ACC112 (cell line): ENCODE measurements around the gene PARD3B.
A peak's percentile ranks its signal among the peaks of the same experiment; 100 is the strongest.

Experiments used
- H2AFZ ChIP-seq: fragments of 200-600 bp; sonication (generic); one replicate; pipeline ENCODE4 v1.6.0; 2017; ENCODE audit warnings: antibody characterized with exemption, low read length; ENCODE audit not compliant: unreplicated experiment
- H3K27ac ChIP-seq: fragments of 200-600 bp; sonication (generic); 2 replicates; pipeline ENCODE4 v1.5.1; 2014; ENCODE audit warnings: low read depth, mild to moderate bottlenecking, antibody characterized with exemption, low read length, moderate library complexity
- H3K27me3 ChIP-seq: fragments of 200-600 bp; sonication (generic); 2 replicates; pipeline ENCODE4 v1.6.1; 2014; ENCODE audit warnings: mild to moderate bottlenecking, antibody characterized with exemption, low read length, moderate library complexity, mixed read lengths; ENCODE audit not compliant: insufficient read depth
- H3K36me3 ChIP-seq: fragments of 200-600 bp; sonication (generic); 2 replicates; pipeline ENCODE4 v1.6.1; 2016; ENCODE audit warnings: mild to moderate bottlenecking, antibody characterized with exemption, low read length, moderate library complexity, mixed read lengths; ENCODE audit not compliant: insufficient read depth
- H3K4me1 ChIP-seq: fragments of 200-600 bp; sonication (generic); one replicate; pipeline ENCODE4 v1.6.1; 2016; ENCODE audit warnings: low read length, mixed read lengths; ENCODE audit not compliant: insufficient read depth, unreplicated experiment, control insufficient read depth
- H3K4me3 ChIP-seq: fragments of 200-600 bp; sonication (generic); 2 replicates; pipeline ENCODE4 v1.5.1; 2014; ENCODE audit warnings: mild to moderate bottlenecking, low read depth, low read length
- H3K79me2 ChIP-seq: fragments of 200-600 bp; sonication (generic); one replicate; pipeline ENCODE4 v1.6.0; 2016; ENCODE audit warnings: low read length; ENCODE audit not compliant: control insufficient read depth, unreplicated experiment, insufficient read depth

PARD3B gene

DNA sequence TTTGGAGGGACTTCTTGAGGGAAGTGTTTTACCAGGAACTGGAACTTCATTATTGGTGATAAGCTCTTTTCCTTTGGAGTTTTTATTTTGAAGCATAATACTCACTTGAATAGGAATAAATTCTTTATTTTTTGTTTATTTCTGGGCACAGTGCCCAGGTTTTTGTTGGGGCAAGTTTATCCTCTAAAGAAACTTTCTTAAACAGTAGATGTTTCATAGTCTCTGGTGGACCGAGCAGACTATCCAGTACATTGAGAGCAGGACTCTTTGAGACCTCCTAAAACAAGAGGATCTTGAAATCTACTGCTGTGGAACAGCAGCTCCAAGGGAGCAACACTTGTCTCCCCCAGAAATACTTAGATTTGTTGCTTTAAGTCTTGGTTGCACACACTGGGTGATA lies 109.4 kb downstream of the PARD3B start:
- Histone ChIP-seq H3K79me2 (no peaks in the 10 kb centered on the region), H3K27ac (no peak overlapping the region)

DNA sequence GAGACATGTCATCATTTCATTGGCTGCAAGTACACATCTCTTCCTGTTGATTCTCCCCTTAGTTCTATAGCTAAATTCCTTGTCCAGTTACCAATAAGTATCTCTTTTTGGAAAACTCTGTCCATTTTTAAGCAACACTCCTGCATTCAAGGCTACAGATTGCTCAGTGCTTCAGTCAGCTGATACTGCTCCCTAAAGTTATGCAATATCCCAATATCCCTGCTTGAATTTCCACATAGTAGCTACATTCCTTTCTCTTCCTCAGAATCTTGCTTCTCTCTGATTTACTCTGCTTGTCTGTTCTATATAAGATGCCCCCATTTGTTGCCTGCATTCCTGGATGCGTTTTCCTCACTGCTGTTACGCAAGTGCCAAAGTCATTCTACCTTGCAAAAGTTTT lies 109.8 kb downstream of the PARD3B start:
- Histone ChIP-seq H3K36me3 (no peaks in the 10 kb centered on the region), H3K27ac (no peak overlapping the region), H3K27me3 (no peaks in the 10 kb centered on the region), H3K4me3 (no peak overlapping the region), H2AFZ (no peak overlapping the region), H3K79me2 (no peaks in the 10 kb centered on the region), H3K4me1 (peaks cover 11% of the 10 kb centered on the region)

More for the DNA sequence above, 109.4 kb downstream of the PARD3B start:
- no peak overlapping the region for H3K4me3 ChIP-seq
- H3K27me3 ChIP-seq, result no peaks in the 10 kb centered on the region
- no peaks in the 10 kb centered on the region for H3K36me3 ChIP-seq
- H2AFZ ChIP-seq, result no peak overlapping the region
- peaks cover 11% of the 10 kb centered on the region for H3K4me1 ChIP-seq

DNA sequence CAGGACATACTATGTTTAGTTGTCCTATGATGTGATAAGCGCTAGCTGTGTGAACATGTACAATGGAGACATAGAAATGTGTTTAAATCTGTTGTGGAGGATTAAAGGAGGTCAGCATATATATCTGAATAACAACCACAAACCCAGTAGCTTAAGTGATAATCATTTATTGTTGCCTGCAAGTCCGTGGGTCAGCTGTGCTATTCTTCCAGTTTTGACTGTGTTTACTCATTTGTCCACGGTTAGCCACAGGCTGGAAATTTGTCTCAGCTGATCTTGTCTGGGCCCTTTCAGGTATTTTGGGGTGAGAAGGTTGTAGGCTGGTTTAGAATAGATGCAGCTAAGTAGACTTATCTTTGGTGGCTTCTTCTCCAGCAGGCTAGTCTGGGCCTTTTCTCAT lies 110.4 kb downstream of the PARD3B start:
- H3K4me3 ChIP-seq, result no peak overlapping the region
- no peaks in the 10 kb centered on the region for H3K36me3 ChIP-seq
- no peaks in the 10 kb centered on the region for H3K79me2 ChIP-seq
- no peak overlapping the region for H2AFZ ChIP-seq
- no peaks in the 10 kb centered on the region for H3K27me3 ChIP-seq
- peaks cover 11% of the 10 kb centered on the region for H3K4me1 ChIP-seq
- H3K27ac ChIP-seq, result no peak overlapping the region

DNA sequence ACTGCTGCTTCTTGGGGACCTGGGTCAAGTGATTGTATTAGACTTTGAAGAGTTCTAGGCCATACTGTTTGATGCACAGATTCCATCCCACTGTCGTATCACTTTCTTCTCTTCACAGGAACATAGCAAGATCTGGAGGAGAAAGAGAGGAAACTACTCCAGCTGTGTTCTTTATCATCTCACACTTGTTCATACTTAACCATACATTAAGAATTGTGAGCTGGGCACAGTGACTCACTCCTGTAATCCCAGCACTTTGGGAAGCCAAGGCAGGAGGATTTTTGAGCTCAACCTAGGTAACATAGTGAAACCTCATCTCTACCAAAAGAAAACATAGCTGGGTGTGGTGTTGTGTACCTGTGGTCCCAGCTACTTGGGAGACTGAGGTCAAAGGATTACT lies 111.7 kb downstream of the PARD3B start:
- peaks cover 11% of the 10 kb centered on the region for H3K4me1 ChIP-seq
- no peaks in the 10 kb centered on the region for H3K27me3 ChIP-seq
- no peak overlapping the region for H3K4me3 ChIP-seq
- H3K36me3 ChIP-seq, result no peaks in the 10 kb centered on the region
- no peak overlapping the region for H3K27ac ChIP-seq
- H3K79me2 ChIP-seq, result no peaks in the 10 kb centered on the region
- no peak overlapping the region for H2AFZ ChIP-seq

DNA sequence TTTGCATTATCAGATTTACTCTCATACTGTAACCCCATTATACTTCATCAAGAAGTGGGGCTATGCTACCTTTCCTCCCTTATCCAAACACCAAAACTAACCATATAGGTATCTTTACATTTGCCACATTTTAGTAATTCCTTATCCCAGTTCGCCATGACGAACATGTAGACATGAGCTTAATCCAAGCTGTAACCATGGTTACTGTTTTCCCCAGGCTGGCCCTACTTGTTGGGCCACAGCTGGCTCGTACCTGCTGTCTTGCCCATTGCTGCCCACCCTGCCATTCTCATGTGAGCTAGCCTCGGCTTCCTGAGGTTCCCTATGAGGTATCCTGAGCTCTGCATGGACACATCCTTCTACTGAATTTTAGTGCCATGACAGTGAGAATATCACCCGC lies 117.7 kb downstream of the PARD3B start:
- no peak overlapping the region for H2AFZ ChIP-seq
- no peaks in the 10 kb centered on the region for H3K79me2 ChIP-seq
- H3K36me3 ChIP-seq, result no peaks in the 10 kb centered on the region
- no peak overlapping the region for H3K27ac ChIP-seq
- no peak overlapping the region for H3K4me3 ChIP-seq
- peaks cover 25% of the 10 kb centered on the region for H3K4me1 ChIP-seq
- H3K27me3 ChIP-seq, result no peaks in the 10 kb centered on the region

DNA sequence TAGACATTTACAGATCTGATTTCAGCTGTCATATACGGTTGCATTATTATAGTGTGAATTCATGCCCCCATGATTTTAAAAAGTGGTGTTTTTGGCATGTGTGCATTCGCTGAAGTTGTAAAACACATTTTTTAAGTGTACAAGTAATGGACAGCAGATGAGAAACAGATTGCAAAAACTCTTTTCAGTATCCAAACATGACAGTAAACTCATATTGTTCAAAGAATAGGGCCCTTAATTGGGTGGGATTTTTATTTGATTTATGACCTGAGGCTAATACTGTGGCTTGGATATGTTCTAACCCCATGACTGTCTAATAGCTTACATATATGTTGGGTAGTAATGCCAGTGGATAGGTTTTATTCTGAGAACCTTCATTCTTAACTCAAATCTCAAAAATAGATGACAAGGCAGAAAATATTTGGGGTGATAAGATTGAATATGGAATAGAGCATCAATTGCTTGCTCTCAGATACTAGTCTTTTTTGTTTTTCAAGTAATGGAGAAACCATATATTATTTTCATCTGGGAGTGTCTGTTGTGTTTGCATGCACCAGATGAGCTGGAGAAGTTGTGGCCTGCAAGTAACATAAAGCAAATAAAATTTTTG lies 118.6 kb downstream of the PARD3B start:
- Histone ChIP-seq H3K79me2 (no peaks in the 10 kb centered on the region), H3K27me3 (no peaks in the 10 kb centered on the region), H3K27ac (peak overlapping the region; percentile 86; the same call in 1 of the 2 replicates), H3K4me3 (no peak overlapping the region), H3K4me1 (peaks cover 27% of the 10 kb centered on the region), H2AFZ (no peak overlapping the region), H3K36me3 (no peaks in the 10 kb centered on the region)

DNA sequence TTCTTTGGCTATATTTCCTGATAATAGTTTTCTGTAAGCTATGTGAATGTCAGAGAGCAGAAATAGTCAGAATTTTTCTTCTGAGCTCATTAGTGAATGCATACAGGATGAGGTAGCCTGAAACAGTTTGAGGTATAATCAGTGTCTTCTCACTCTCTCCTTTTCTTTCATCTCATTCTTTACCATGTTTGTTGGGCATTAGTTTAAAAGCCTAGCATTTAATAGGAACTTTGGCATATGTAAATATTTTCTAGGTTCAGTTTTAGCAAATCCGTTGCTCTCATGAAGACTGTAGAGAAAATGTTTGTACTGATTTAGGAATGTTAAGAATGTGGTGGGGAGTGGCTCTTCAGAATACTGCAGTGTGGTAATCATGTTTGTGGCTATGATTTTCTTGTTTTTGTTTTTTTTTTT lies 119.4 kb downstream of the PARD3B start:
- Histone ChIP-seq H2AFZ (peak overlapping the region; percentile 85), H3K27ac (peak overlapping the region; percentile 86), H3K4me3 (peak overlapping the region; percentile 30; the same call in 1 of the 2 replicates), H3K79me2 (no peaks in the 10 kb centered on the region), H3K36me3 (no peaks in the 10 kb centered on the region), H3K4me1 (peaks cover 34% of the 10 kb centered on the region), H3K27me3 (no peaks in the 10 kb centered on the region)

DNA sequence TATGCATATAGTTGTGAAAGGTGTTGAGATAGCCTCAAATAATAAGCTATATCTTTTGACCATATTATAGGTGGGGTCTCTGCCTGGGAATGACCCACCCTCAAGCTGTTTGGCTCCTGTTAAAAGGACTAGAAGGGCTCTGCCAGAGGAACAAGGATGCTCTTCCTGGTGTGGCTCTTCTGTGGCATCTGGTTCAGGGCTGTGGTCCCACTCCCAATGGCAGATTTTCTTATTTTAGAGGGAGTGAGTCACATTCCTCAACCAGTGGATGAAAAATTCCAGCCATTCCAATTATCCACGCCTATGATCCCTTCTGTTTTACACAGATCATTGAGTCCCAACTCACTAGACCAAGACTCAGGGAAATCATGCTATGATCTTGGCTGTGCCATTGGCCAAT lies 119.9 kb downstream of the PARD3B start:
- H3K4me1 ChIP-seq, result peaks cover 39% of the 10 kb centered on the region
- no peaks in the 10 kb centered on the region for H3K27me3 ChIP-seq
- peak overlapping the region; percentile 6; the same call in 1 of the 2 replicates for H3K4me3 ChIP-seq
- peak overlapping the region; percentile 86 for H3K27ac ChIP-seq
- no peaks in the 10 kb centered on the region for H3K79me2 ChIP-seq
- peak overlapping the region; percentile 42 for H2AFZ ChIP-seq
- no peaks in the 10 kb centered on the region for H3K36me3 ChIP-seq

DNA sequence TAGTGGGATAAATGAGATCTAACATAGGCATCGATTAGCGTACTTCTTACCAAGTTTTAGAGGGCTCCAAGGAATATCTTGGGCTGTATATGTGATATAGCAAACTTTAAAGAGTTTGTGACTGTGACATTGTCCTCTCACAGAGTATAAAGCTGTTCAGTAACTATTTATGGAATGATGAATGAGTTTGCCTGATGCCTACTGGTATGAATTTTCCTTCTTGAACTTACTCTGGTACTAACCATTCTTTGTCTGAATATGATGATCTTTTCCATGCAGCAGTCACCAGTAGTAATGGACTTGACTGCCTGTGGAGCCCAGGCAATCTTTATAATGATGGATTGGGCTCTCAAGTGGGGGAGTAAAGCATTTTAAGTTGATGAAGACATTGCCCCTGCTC lies 120.5 kb downstream of the PARD3B start:
- H3K4me3 ChIP-seq, result peak overlapping the region; percentile 6; the same call in 1 of the 2 replicates
- H3K79me2 ChIP-seq, result no peaks in the 10 kb centered on the region
- H3K4me1 ChIP-seq, result peaks cover 39% of the 10 kb centered on the region
- H3K27ac ChIP-seq, result peak overlapping the region; percentile 86
- no peaks in the 10 kb centered on the region for H3K36me3 ChIP-seq
- no peak overlapping the region for H2AFZ ChIP-seq
- no peaks in the 10 kb centered on the region for H3K27me3 ChIP-seq

DNA sequence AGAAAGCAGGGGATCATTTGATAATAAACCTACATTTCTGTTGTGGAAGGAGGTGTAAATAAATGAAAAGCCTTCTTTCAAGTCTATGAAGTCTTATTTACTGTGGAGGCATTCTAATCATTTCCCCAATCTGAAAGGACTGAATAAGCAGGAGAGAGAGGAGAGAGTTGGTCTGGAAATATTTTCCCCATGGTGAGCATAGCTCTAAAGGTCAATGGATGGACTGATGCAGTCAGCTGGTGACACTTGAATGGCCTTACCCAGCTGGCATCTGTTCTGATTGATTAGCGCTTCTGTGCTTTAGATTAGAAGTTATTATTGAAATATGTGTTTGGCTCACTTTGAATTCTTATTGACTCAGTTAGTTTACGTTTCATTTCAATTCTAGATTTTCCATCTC lies 122.7 kb downstream of the PARD3B start:
- H3K27me3 ChIP-seq, result no peaks in the 10 kb centered on the region
- H3K27ac ChIP-seq, result no peak overlapping the region
- no peak overlapping the region for H3K4me3 ChIP-seq
- H2AFZ ChIP-seq, result no peak overlapping the region
- H3K4me1 ChIP-seq, result peaks cover 39% of the 10 kb centered on the region
- H3K36me3 ChIP-seq, result no peaks in the 10 kb centered on the region
- no peaks in the 10 kb centered on the region for H3K79me2 ChIP-seq

DNA sequence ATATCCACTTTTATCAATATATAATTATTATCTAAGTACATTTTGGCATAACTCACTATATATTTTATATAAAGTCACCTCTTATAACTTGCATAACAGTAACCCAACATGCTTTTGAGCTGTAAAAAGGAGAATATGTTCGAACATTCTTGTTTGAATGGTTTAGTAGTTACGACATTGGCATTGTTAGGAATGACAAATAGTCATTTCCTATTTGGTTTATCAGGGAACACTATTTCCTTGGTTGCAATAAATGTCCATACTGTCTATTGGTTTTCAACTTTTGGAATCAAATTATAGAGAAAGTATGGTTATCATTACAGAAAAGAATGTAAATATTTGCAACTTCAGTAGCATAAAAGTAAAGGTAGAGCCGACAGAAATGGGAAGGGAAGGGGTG lies 124.1 kb downstream of the PARD3B start:
- Histone ChIP-seq H3K27me3 (no peaks in the 10 kb centered on the region), H3K27ac (peak overlapping the region; percentile 30), H3K79me2 (no peaks in the 10 kb centered on the region), H2AFZ (no peak overlapping the region), H3K4me1 (peaks cover 43% of the 10 kb centered on the region), H3K4me3 (no peak overlapping the region; the same call in 1 of the 2 replicates), H3K36me3 (no peaks in the 10 kb centered on the region)
